ENCODE data around the gene LEKR1. TPM values are rescaled to one million over a fixed set of nuclear protein-coding genes. Genes with fewer than 3 reads are reported as not detected.

Gene LEKR1
- total RNA-seq, 2 donors from 2014 or later: 4.2 TPM; not detected in 1

DNA sequence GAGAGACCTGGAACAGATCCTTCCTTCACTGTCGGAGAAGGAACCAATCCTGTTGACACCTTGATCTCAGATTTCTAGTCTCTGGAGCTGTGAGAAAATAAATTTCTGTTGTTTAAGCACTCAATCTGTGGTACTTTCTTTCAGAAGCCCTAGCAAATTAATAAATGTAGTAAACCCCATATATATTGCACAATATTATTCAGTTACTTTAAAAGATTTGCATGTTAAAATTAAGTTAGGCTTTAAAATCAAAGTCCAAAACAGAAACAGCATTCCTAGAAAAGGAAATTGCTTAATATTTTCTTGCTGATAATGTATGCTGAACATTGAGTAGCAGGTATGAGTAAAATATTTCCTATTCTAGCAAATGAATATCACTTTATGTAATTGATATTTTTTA is 113.2 kb downstream of the LEKR1 start:
- Histone ChIP-seq H3K36me3 (no peaks in the 10 kb centered on the region), H3K27ac (no peak overlapping the region), H3K4me1 (ENCODE audit: control insufficient read depth in 1 of 2, low read depth in 2 of 2) (no peaks in the 10 kb centered on the region), H3K27me3 (replicated peaks; ENCODE audit: insufficient read depth) (no peaks in the 10 kb centered on the region), H3K4me3 (no peak overlapping the region), H3K9me3 (no peaks in the 10 kb centered on the region)
- TF ChIP-seq, protein P1, sequence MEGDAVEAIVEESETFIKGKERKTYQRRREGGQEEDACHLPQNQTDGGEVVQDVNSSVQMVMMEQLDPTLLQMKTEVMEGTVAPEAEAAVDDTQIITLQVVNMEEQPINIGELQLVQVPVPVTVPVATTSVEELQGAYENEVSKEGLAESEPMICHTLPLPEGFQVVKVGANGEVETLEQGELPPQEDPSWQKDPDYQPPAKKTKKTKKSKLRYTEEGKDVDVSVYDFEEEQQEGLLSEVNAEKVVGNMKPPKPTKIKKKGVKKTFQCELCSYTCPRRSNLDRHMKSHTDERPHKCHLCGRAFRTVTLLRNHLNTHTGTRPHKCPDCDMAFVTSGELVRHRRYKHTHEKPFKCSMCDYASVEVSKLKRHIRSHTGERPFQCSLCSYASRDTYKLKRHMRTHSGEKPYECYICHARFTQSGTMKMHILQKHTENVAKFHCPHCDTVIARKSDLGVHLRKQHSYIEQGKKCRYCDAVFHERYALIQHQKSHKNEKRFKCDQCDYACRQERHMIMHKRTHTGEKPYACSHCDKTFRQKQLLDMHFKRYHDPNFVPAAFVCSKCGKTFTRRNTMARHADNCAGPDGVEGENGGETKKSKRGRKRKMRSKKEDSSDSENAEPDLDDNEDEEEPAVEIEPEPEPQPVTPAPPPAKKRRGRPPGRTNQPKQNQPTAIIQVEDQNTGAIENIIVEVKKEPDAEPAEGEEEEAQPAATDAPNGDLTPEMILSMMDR (IDR thresholded peaks at IDR 0.05): no peak
- DNase-seq (ENCODE audit: low spot score): no peak
- ATAC-seq (ENCODE audit: insufficient number of reproducible peaks, low FRiP score, low read depth): no peak

DNA sequence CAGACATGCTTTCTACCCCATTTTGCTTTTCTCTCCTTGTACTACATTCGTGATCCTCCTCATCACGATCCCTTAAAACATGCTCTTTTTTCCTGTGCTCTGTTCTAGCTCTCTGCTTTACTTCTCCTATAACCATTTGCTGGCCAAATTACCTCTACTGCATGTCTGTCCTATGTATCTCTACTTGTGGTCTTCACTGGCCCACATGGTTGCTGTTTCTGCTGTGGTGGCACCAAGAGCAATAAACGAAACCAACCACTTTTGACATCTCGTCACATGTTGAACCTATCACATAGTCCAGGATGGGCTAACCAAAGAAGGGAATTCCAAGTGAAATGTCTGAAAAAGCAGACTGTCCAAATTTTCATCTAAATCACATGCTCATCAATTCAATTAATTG is 115.2 kb downstream of the LEKR1 start:
- no peak for ATAC-seq (ENCODE audit: insufficient number of reproducible peaks, low FRiP score, low read depth)
- no peaks in the 10 kb centered on the region for H3K9me3 ChIP-seq
- TF ChIP-seq, protein P1 (IDR thresholded peaks at IDR 0.05): no peak
- no peak for DNase-seq (ENCODE audit: low spot score)
- no peaks in the 10 kb centered on the region for H3K36me3 ChIP-seq
- no peaks in the 10 kb centered on the region for H3K27me3 ChIP-seq (replicated peaks; ENCODE audit: insufficient read depth)
- no peaks in the 10 kb centered on the region for H3K4me1 ChIP-seq (ENCODE audit: control insufficient read depth in 1 of 2, low read depth in 2 of 2)
- H3K4me3 ChIP-seq: no peak overlapping the region
- no peak overlapping the region for H3K27ac ChIP-seq

DNA sequence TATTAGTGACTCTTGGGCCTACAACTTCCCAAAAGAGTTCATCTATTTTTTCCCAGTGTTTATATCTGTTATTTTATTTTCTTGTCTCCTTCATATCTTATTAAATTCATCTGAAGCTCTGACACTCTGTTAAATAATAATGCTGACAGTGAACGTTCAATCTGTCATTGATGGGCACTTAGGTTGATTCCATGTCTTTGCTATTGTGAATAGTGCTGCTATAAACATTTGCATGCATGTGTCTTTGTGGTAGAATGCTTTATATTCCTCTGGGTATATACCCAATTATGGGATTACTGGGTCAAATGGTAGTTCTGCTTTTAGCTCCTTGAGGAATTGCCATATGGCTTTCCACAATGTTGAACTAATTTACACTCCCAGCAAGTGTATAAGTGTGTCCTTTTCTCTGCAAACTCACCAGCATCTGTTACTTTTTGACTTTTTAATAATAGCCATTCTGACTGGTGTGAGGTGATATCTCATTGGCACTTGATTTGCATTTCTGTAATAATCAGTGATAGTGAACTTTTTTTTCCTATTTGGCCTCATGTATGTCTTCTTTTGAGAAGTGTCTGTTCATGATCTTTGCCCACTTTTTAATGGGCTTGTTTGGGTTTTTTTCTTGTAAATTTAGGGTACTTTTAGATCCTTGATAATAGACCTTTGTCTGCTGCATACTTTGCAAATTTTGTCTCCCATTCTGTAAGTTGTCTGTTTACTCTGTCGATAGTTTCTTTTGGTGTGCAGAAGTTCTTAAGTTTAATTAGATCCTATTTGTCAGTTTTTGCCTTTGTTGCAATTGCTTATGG is 122.5 kb downstream of the LEKR1 start:
- H3K4me3 ChIP-seq: no peak overlapping the region
- DNase-seq (ENCODE audit: low spot score): no peak
- no peak for ATAC-seq (ENCODE audit: insufficient number of reproducible peaks, low FRiP score, low read depth)
- no peak overlapping the region for H3K27ac ChIP-seq
- H3K9me3 ChIP-seq: no peaks in the 10 kb centered on the region
- no peaks in the 10 kb centered on the region for H3K36me3 ChIP-seq
- TF ChIP-seq, protein P1 (IDR thresholded peaks at IDR 0.05): no peak
- no peaks in the 10 kb centered on the region for H3K27me3 ChIP-seq (replicated peaks; ENCODE audit: insufficient read depth)
- H3K4me1 ChIP-seq (ENCODE audit: control insufficient read depth in 1 of 2, low read depth in 2 of 2): no peaks in the 10 kb centered on the region

DNA sequence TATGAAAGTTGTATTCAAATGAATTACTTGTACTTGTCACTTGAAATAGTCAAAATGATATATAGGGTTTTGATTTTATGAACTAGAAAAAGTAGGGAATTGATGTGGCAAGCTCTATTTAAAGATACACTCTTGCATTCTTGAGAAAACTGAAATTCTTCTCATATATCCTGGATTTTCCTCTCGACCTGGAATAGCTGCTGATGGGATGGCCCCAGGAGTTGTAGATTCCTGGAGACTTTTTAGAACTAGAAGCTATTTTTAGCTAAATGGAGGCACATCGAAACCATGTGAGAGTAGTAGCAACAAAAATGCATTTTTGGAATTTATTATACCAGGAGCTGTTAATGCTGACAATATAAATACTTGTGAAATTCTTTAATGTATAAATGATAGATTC is 125.9 kb downstream of the LEKR1 start:
- Histone ChIP-seq H3K27me3 (replicated peaks; ENCODE audit: insufficient read depth) (no peaks in the 10 kb centered on the region), H3K27ac (no peak overlapping the region), H3K4me3 (no peak overlapping the region), H3K4me1 (ENCODE audit: control insufficient read depth in 1 of 2, low read depth in 2 of 2) (no peaks in the 10 kb centered on the region), H3K9me3 (no peaks in the 10 kb centered on the region), H3K36me3 (no peaks in the 10 kb centered on the region)
- TF ChIP-seq, protein P1 (IDR thresholded peaks at IDR 0.05): no peak
- no peak for DNase-seq (ENCODE audit: low spot score)
- no peak for ATAC-seq (ENCODE audit: insufficient number of reproducible peaks, low FRiP score, low read depth)

DNA sequence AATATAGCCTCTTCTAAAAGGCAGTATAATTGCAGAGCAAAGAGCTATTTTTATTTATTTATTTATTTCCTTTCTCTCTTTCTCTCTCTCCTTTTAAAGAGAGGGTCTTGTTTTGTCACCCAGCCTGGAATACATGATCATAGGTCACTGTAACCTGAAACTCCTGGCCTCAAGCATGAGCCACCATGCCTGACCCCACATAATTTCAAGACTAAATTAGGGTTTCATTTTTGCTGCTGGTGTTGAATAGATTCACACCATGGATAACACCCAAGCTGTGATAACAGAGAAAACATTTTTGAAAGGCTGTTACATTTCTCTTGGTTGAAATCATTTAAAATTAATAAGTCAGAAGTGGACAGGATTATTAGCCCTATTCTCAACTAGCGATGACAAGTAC is 131.6 kb downstream of the LEKR1 start:
- Histone ChIP-seq H3K9me3 (no peaks in the 10 kb centered on the region), H3K36me3 (no peaks in the 10 kb centered on the region), H3K27me3 (replicated peaks; ENCODE audit: insufficient read depth) (no peaks in the 10 kb centered on the region), H3K4me3 (no peak overlapping the region), H3K4me1 (ENCODE audit: control insufficient read depth in 1 of 2, low read depth in 2 of 2) (no peaks in the 10 kb centered on the region), H3K27ac (no peak overlapping the region)
- TF ChIP-seq, protein P1 (IDR thresholded peaks at IDR 0.05): no peak
- ATAC-seq (ENCODE audit: insufficient number of reproducible peaks, low FRiP score, low read depth): no peak
- no peak for DNase-seq (ENCODE audit: low spot score)
